Stimulated activated CD4-positive, alpha-beta T cell treated with anti-CD3 and anti-CD28 coated beads, TNF-alpha, amount 100 ng/mL, for 48 hours (primary cell): ENCODE results near the gene CABP2.
"Not testable (repeated sequence)": the region's sequence is repeated elsewhere in the genome, so short reads cannot be mapped to it uniquely, and the experiment has no call there.

ENCODE experiments used
- DNase-seq, 3 donors: peaks; one replicate each; pipeline ENCODE4 v3.0.0-alpha.2; 2020; ENCODE audit warnings: low read depth in 3 of 3

Gene CABP2

DNA sequence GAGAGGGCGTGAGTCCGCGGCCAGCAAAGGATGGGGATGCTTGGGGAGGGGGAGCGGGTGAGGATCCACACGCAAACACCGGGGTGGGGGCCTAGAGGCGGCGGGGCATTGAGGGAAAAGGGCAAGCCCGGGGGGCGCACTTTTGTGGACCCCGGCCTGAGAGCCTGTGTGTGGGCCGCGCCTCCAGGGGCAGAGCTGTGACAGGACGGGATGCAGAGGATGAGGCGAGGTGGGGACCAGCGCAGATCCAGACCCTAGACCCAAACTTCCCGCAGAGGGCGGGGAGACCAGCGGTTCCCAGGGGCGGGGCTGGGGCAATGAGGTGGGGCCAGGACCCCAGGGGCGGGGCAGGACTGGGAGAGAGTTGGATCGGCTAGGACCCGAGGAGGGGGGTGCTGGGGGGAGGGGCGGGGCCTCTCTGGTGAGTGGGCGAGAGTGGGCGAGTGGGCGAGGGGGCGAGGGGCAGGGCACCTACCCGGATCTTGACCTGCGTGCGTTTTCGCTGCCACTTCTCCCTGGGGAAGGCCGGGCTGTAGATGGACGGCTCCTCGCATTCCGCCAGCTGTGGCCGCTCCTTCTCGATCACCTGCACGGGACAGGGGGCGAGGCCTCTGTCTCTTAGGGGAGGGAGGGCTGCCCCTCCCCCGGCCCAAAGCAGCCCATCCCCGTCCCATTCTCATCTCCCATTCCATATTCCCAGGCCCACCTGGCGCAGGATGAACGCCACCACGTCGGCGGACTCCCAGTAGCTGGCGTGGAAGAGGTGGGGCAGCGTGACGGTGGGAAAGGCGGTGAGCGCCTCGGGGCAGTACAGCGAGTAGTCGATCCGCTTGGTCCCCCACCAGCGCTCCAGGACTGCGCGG lies 28.6 kb downstream of the CABP2 start:
- no peak for DNase-seq

DNA sequence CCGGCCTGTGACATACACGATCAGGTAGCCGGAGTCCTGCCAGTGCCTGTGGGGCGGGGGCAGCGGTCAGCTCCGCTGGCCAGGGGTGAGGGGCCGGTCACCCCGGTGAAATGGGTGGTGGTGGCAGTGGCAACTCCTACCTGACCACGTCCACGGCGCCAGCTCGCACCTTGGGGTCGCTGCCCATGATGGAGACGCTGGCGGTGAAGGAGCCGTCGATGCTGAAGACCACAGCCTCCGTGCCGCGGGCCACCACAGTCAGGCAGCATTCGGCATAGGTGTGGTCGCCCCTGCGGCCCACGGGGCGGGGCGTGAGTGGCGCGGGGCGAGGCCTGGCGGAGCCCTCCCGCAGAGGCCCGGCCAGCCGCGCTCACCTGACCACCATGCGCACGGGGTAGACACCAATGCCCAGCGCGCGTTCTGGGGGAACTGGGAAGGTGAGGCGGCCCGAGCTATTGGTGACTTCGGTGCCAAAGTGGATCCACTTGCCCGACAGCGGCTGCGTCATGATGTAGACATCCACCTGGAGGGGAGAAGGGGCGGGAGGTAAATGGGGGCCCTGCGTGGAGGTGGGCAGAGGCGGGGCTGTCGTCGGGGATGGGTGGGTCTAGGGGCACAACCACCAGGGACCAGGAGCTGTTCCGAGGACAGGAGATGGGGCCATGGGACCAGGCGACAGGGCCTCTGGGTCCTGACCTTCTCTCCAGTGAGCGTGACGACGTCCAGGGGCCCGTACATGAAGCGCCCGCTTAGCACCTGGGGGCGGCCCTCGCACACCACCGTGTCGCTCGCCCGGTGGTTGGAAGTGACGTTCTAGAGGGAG lies 29.5 kb downstream of the CABP2 start:
- no peak for DNase-seq

DNA sequence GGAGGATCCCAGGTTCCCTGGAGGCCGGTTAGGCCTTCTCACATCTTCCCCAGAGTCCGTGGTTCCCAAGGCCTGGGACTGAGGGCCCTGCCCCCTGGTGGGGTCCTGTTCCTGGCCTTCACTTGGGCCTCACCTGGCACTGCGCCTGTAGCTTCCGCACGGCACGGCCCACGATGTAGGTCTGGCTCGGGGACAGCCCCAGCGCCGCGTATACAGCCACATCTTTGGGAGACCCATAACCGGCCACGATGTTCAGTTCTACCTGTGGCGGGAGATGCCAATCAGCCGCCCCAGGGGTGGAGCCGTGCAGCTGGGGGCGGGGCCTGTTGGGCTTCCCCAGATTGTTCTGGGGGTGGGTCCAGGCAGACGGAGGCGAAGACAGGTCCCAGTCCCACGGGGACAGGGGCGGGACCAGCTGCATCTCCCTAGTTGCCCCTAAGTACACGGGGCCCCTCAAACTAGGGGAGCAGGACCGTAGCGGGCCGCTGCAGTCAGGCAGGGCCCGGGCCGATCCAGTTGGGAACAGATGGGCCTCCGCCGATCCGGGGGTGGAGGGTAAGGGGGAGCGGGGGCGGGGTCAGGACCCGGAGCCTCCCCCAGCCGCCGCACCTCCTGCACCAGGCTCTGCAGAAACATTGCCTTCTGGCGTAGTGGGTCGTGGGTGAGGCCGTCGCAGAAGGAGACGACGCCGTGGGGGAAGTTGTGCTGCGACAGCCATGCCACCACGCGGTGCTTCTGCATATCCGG lies 30.3 kb downstream of the CABP2 start:
- DNase-seq = no peak

DNA sequence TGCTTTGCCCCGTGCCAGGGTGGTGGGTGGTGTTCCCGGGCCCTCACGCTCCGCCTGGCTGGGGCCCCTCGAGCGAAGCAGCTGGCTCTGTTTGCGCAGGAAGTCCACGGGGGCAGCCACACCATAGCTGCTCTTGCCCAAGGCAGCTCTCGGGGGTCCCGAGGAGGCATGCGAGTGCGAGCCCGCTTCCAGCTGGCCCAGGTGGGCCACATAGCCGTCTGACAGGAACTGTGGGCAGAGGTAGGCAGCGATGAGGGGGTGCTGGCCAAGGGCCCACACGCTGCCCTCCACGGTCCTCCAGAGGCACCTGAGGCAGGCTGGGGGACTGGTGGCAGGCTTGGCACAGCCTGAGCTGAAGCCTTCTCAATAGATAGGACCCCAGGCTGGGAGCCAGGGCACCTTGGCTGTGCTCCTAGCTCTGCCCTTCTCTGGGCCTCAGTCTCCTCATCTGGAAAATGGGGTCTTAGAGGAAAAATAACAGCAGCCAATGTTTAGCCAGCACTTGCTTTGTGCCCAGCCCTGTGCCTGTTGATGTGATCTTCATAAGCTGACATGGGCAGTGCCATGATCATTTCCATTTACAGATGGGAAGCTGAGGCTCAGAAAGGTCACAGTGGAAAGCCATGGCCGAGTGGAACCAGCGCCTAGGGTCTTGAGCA lies 31.0 kb downstream of the CABP2 start:
- DNase-seq = no peak

DNA sequence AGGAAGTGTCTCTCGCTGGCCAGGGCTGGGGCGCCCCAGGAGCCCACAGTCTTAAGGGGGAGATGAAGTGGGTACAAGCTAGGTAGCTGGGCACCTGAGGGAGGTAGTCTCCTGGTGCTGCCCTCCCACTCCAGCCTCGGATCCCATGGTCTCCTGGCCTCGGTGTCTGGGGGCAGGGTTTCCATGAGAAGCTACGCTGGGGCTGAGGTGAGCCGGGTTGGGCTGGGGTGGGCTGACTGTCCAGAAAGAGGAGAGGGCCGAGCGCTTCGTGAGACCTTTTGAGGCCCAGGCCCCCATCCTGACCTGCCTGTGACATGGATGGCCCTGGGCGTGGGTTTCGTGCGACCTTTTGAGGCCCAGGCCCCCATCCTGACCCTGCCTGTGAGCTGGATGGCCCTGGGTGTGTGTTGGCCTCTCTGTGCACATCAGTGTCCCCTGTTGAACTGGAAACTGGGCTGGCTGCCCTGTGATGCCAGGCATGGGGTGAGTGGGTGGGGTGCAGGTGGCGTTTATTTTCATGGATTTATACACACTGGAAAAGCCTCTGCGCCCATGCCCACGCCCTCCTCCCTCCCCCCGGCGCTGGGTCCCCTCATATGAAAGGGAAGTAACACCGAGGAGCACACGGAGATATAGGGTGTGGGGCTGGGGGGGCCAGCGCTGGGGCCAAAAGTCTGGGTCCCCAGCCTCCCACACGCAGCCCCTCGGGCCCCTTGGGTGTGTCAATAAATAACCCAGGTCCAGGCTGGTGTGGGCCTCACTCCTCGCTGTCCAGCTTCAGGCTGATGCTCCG lies 31.8 kb downstream of the CABP2 start:
- DNase-seq = no peak

DNA sequence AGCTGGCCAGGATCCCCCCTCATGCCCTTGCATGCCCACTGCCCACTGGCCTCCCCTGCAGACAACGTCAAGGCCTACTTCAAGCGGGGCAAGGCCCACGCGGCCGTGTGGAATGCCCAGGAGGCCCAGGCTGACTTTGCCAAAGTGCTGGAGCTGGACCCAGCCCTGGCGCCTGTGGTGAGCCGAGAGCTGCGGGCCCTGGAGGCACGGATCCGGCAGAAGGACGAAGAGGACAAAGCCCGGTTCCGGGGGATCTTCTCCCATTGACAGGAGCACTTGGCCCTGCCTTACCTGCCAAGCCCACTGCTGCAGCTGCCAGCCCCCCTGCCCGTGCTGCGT lies 32.5 kb downstream of the CABP2 start:
- no peak for DNase-seq

DNA sequence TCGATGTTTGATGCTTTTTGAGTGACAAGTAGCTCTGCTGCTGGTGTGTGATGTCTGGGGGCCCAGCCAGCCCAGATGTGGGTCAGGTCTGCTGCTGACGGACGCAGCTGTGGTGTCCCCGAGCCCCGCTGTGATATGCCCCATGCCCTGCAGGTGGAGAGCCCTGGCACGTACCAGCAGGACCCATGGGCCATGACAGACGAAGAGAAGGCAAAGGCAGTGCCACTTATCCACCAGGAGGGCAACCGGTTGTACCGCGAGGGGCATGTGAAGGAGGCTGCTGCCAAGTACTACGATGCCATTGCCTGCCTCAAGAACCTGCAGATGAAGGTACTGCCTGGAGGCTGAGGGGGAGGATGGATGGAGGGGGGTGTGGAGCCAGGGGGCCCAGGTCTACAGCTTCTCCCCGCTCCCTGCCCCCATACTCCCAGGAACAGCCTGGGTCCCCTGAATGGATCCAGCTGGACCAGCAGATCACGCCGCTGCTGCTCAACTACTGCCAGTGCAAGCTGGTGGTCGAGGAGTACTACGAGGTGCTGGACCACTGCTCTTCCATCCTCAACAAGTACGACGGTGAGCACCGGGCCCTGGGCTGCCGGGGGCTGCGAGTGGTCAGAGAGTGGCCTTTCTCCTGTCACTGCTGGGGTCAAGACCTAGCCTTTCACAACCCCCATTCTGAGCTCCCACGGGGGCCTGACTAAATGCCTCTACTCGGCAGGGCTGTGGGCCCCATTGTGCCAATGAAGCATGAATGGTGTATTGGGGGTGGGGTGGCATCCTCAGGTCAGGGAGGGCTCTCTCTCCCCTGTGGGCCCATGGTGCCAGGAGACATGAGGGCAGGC lies 33.1 kb downstream of the CABP2 start:
- DNase-seq = no peak

DNA sequence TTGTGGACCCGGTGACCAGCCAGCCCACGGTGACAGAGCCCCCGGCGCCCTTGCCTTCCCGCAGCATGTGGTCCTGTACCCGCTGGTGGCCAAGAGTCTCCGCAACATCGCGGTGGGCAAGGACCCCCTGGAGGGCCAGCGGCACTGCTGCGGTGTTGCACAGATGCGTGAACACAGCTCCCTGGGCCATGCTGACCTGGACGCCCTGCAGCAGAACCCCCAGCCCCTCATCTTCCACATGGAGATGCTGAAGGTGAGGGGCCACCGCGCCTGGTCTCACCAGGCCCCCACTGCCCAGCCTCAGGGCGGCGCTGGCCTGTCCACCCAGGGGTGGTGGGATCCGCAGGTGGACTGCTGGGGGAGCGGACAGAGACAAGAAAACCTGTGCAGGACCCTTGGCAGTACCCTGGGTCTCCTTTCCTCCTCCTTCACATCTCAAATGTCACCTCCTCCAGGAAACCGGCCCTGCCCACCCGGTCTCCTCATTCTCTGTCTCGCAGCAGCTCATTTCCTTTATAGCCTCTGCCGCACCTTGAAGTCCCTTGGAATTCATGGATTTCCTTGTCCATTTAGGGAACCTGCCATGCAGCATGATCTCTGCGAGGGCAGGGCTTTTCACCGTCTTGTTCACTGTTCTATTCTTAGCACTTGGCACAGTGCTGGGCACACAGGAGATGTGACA lies 33.9 kb downstream of the CABP2 start:
- DNase-seq = no peak

DNA sequence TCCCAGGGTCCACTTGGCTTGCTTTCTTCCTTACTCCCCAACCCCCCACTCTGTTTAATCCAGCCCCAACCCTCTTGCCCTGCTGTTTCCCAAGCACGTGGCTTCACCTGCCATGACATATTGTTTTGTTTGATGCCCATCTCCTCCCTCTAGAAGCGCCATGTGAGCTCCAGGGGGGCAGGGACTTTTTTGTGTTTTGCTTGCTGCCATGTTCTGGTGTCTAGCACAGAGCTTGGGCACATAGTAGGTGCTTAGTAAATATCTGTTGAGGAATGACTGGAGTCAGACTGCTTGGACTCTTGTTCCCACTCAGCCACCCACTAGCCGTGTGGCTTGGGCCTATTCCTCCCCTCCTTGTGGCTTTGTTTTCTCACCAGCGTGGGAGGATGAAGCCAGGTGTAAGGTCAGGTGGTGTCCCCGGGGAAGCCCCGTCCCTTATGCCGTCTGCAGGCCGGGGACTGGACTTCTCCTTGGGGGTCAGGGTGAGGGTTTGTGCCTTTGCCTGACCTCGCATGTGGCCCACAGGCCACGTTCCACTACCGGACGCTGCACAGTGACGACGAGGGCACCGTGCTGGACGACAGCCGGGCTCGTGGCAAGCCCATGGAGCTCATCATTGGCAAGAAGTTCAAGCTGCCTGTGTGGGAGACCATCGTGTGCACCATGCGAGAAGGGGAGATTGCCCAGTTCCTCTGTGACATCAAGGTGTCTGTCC lies 36.6 kb downstream of the CABP2 start:
- peak in 1 of 3 donors; percentile 43 for DNase-seq

DNA sequence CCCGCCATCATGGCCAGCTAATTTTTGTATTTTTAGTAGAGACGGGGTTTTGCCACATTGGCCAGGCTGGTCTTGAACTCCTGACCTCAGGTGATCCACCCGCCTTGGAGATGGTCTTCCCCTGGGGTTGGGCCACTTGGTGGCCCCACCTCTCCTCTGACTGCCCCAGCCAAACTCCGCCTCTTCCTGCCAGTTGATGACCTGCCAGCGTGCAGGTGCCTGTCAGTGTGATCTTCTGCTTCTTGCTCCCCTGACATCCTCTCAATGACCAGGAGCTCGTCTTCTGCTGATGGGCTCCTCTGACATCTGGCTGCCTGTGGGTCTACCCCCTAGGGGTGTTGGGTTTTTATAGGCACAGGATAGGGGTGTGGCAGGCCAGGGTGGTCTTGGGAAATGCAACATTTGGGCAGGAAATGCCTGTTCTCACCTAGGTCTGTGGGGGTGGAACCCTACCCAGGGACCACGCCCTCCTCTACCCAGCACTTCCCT lies 37.3 kb downstream of the CABP2 start:
- peak in 1 of 3 donors; percentile 62 for DNase-seq

DNA sequence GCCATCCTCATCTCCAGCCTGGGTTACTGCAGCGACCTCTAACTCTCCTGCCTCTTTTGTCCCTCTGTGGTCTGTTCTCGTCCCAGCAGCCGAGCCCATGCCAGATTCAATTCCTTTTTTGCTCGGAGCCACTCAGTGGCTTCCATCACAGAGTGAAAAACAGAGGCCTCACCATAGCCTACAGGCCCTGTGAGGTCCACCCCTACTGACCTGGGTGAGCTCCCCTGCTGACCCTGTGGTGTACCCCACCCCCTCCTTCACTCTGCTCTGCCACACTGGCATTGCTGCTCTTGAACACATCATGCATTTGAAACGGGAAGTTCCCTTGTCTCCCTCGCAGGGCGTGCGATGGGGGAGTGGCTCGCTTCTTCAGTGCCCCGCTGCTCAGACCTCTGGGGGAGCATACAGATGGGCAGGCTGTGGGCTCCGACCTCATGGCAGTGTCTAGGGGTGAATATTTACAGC lies 38.4 kb downstream of the CABP2 start:
- DNase-seq = peak in 2 of 3 donors; percentile 60 to 69

DNA sequence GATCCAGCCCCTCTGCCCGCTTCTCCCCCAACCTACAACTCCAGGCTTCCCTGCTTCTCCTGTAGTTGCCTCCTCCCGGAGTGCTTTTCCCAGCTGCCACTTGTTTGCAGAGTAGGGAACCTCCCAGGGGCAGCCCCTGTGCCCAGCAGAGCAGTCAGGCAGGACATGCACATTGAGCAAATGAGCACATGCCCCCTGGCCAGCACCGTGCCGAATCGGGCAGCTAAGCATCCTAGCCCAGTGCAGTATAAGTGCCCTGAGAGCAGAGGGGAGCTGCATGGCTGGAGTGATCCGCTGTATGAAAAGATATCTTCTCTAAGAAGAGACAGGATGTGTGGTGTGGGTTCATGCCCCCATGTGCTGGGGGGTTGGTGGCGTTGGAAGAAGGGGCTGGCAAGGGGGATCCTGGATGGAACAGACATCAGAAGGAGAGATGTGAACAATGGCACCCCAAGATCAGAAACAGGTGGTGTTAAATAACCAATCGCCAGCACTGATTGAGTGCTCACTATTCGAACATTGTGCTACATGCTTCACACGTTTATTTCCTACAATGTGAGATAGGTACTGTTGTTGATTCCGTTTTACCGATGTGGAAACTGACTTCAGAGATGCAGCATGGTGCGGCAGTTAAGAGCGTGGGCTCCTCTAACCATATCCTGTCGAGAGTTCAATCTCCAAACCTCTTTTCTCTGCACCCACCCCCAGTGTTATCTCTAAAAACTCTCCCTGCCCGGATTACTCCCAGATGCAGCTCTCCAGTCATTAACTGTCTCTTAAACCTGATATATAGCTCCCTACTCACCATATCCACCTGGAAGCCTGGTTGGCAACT lies 39.2 kb downstream of the CABP2 start:
- peak in 1 of 3 donors; percentile 34 for DNase-seq

DNA sequence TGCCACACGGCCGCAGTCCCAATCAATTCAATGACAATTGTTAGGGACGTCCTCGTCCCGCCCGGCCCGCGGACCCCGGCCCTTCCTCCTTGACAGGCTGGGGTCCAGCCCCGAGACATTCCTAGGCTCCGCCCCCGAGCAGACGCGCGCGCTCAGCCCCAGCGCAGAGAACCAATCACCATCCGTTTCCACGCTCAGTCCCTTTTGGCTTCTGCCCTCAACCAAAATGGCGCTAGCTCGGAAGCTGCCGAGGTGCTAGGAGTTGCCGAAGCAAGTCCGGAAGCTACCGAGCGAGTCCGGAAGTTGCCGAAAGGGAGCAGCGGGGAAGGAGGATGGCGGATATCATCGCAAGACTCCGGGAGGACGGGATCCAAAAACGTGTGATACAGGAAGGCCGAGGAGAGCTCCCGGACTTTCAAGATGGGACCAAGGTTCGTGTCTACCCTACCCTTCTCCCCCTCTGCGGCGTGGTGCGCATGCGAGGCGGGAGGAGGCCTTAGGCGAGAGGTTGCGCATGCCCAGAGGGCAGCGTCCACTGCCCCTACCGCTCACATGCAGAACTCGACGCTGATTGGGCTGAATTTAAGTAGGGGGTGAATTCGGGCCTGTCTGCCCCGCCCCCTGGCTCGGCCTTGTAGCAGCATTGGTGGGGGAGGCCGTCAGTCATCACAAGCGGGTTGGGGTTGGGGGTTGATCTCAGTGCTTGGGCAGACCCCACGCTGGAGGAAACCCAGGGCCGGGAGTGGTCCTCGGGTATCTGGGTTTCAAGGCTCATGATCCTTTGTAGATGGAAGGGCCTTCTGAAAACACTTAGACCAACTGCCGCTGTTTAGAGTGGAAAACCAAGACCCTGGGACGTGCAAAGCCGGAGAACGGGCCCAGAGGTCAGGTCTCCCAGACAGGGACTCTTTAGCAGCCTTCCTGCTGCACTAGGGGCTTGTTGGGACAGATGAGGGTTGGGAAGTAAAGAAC lies 40.1 kb downstream of the CABP2 start, which contains the start of gene AIP:
AIP (plus strand) TSS at position 200 of the 972 bp plus-strand sequence; CDS start at position 333, 133 bp downstream.
- peak; percentile 96 to 97 (median 97) for DNase-seq

DNA sequence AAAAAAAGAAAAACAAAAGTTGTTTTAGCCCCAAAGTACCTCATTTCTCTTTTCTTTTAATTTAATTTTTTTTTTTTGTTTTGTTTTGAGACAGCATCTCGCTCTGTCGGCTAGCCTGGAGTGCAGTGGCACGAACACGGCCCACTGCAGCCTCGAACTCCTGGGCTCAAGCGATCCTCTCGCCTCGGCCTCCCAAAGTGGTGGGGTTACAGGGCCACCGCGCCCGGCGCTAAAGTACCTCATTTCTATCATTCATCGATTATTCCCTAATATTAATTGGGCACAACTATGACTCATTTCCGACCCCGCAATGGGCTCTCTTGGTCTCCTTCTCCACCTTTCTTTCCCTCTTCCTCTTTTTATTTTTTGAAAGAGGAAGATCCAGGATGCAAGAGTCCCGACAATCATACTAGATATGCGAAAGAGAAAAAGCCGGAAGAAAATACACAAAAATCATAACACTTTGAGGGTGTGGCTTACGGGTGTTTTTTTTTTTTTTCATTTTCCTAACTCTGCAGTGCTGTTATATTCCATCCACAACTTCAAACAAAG lies 40.9 kb downstream of the CABP2 start:
- no peak for DNase-seq

DNA sequence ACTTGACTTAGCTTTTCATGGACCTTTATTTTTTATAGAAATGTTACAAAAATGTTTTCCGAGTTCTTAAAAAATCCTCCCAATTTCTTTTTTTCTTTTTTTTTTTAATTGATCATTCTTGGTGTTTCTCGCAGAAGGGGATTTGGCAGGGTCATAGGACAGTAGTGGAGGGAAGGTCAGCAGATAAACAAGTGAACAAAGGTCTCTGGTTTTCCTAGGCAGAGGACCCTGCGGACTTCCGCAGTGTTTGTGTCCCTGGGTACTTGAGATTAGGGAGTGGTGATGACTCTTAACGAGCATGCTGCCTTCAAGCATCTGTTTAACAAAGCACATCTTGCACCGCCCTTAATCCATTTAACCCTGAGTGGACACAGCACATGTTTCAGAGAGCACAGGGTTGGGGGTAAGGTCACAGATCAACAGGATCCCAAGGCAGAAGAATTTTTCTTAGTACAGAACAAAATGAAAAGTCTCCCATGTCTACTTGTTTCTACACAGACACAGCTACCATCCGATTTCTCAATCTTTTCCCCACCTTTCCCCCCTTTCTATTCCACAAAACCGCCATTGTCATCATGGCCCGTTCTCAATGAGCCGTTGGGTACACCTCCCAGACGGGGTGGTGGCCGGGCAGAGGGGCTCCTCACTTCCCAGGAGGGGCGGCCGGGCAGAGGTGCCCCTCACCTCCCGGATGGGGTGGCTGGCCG lies 45.7 kb downstream of the CABP2 start:
- not testable (repeated sequence) for DNase-seq
